ENCODE results near the gene LIPF. TPM values are rescaled to one million over a fixed set of nuclear protein-coding genes. Genes with fewer than 3 reads are reported as not detected.
"Not testable (repeated sequence)": the region's sequence is repeated elsewhere in the genome, so short reads cannot be mapped to it uniquely, and the experiment has no call there.

LIPF gene
- total RNA-seq, 1 donor from 2014 or later: not detected

- Histone ChIP-seq H3K27me3 (peaks cover 72% of the 10 kb centered on the region), H2AFZ (replicated peaks) (no peak overlapping the region), H3K4me2 (no peak overlapping the region), H3K27ac (no peak overlapping the region), H3K9me3 (ENCODE audit: low read depth) (no peaks in the 10 kb centered on the region), H3K9ac (no peak overlapping the region), H3K4me1 (peaks cover 6% of the 10 kb centered on the region), H3F3A (ENCODE audit: low read depth) (no peaks in the 10 kb centered on the region), H3K79me2 (ENCODE audit: low read depth) (no peaks in the 10 kb centered on the region), H4K20me1 (ENCODE audit: low read depth) (no peaks in the 10 kb centered on the region), H3K4me3 (no peak overlapping the region), H3K36me3 (no peaks in the 10 kb centered on the region)
- Mint-ChIP-seq H3K4me3 (no peak overlapping the region), H3K36me3 (no peaks in the 10 kb centered on the region), H3K27ac (no peak overlapping the region), H3K4me1 (no peaks in the 10 kb centered on the region), H3K9me3 (no peaks in the 10 kb centered on the region), H3K27me3 (ENCODE audit: insufficient read depth, low read depth) (no peaks in the 10 kb centered on the region)
- TF ChIP-seq EZH2 (IDR thresholded peaks at IDR 0.05): no peak
- TF ChIP-seq EZH2phosphoT487 (IDR thresholded peaks at IDR 0.05): no peak
- TF ChIP-seq CTCF (IDR thresholded peaks at IDR 0.05): no peak
- peak; percentile 7 for DNase-seq (ENCODE audit: low spot score)
These were observed 38.8 kb downstream of the LIPF start for GRCh38 chr10:88702848-88703597.

GRCh38 chr10:88705958-88706357 lies 41.7 kb downstream of the LIPF start, which contains the start of gene LIPK:
Gene LIPK (plus strand): TSS chr10:88706249. CDS start chr10:88724544, 18,295 bp downstream.
- Histone ChIP-seq H3K9me3 (ENCODE audit: low read depth) (no peaks in the 10 kb centered on the region), H3K79me2 (ENCODE audit: low read depth) (no peaks in the 10 kb centered on the region), H3K27ac (no peak within 1 kb of the TSS), H3F3A (ENCODE audit: low read depth) (no peaks in the 10 kb centered on the region), H3K4me2 (no peak within 1 kb of the TSS), H2AFZ (replicated peaks) (no peak within 1 kb of the TSS), H3K9ac (no peak within 1 kb of the TSS), H3K4me1 (peaks cover 6% of the 10 kb centered on the region), H3K4me3 (no peak within 1 kb of the TSS), H3K27me3 (peaks cover 43% of the 10 kb centered on the region), H3K36me3 (no peaks in the 10 kb centered on the region), H4K20me1 (ENCODE audit: low read depth) (no peaks in the 10 kb centered on the region)
- H3K4me3 Mint-ChIP-seq: no peak within 1 kb of the TSS
- peaks cover 2% of the 10 kb centered on the region for H3K27me3 Mint-ChIP-seq (ENCODE audit: insufficient read depth, low read depth)
- TF ChIP-seq CTCF (IDR thresholded peaks at IDR 0.05): no peak
- no peak for TF ChIP-seq EZH2phosphoT487 (IDR thresholded peaks at IDR 0.05)
- no peak for TF ChIP-seq EZH2 (IDR thresholded peaks at IDR 0.05)
- H3K9me3 Mint-ChIP-seq: no peaks in the 10 kb centered on the region
- H3K4me1 Mint-ChIP-seq: peaks cover 4% of the 10 kb centered on the region
- H3K27ac Mint-ChIP-seq: no peak within 1 kb of the TSS
- no peak for DNase-seq (ENCODE audit: low spot score)
- no peaks in the 10 kb centered on the region for H3K36me3 Mint-ChIP-seq

- Mint-ChIP-seq H3K9me3 (no peaks in the 10 kb centered on the region), H3K27me3 (ENCODE audit: insufficient read depth, low read depth) (peaks cover 2% of the 10 kb centered on the region), H3K27ac (no peak overlapping the region), H3K4me3 (no peak overlapping the region), H3K36me3 (no peaks in the 10 kb centered on the region), H3K4me1 (peaks cover 4% of the 10 kb centered on the region)
- H2AFZ ChIP-seq (replicated peaks): peak overlapping the region; percentile 1
- no peaks in the 10 kb centered on the region for H3F3A ChIP-seq (ENCODE audit: low read depth)
- no peaks in the 10 kb centered on the region for H3K36me3 ChIP-seq
- H3K9me3 ChIP-seq (ENCODE audit: low read depth): no peaks in the 10 kb centered on the region
- no peak overlapping the region for H3K27ac ChIP-seq
- H4K20me1 ChIP-seq (ENCODE audit: low read depth): no peaks in the 10 kb centered on the region
- no peak overlapping the region for H3K4me3 ChIP-seq
- H3K27me3 ChIP-seq: peaks cover 26% of the 10 kb centered on the region
- no peak overlapping the region for H3K9ac ChIP-seq
- no peaks in the 10 kb centered on the region for H3K79me2 ChIP-seq (ENCODE audit: low read depth)
- DNase-seq (ENCODE audit: low spot score): no peak
- TF ChIP-seq EZH2phosphoT487 (IDR thresholded peaks at IDR 0.05) (no peak), EZH2 (IDR thresholded peaks at IDR 0.05) (no peak), CTCF (IDR thresholded peaks at IDR 0.05) (no peak)
- H3K4me2 ChIP-seq: no peak overlapping the region
- peaks cover 6% of the 10 kb centered on the region for H3K4me1 ChIP-seq
These were observed 43.4 kb downstream of the LIPF start for GRCh38 chr10:88707429-88708155.

GRCh38 chr10:88709361-88709760 lies 45.1 kb downstream of the LIPF start:
- not testable (repeated sequence) for H3K27me3 Mint-ChIP-seq (ENCODE audit: insufficient read depth, low read depth); H3K4me3 ChIP-seq; H3K9me3 Mint-ChIP-seq; H3K79me2 ChIP-seq (ENCODE audit: low read depth); H2AFZ ChIP-seq (replicated peaks); H3K4me2 ChIP-seq; H3K36me3 ChIP-seq; DNase-seq (ENCODE audit: low spot score); H4K20me1 ChIP-seq (ENCODE audit: low read depth); H3K27ac Mint-ChIP-seq; H3K4me3 Mint-ChIP-seq; H3K27ac ChIP-seq; H3K36me3 Mint-ChIP-seq; H3K4me1 ChIP-seq; H3K4me1 Mint-ChIP-seq; H3K9me3 ChIP-seq (ENCODE audit: low read depth); H3K9ac ChIP-seq; H3F3A ChIP-seq (ENCODE audit: low read depth)
- peaks cover 26% of the 10 kb centered on the region for H3K27me3 ChIP-seq
